DOHH2 (cell line): ENCODE data around the gene HOGA1.
"Not testable (repeated sequence)": the region's sequence is repeated elsewhere in the genome, so short reads cannot be mapped to it uniquely, and the experiment has no call there.

Source experiments
- H3F3A ChIP-seq: fragments of 200-600 bp; sonication (generic), shearing (Covaris generic); 2 replicates; pipeline ENCODE4 v1.6.0; 2016; ENCODE audit warnings: antibody characterized with exemption, mild to moderate bottlenecking; ENCODE audit not compliant: control insufficient read depth, insufficient read depth
- H3K27ac ChIP-seq: fragments of 200-600 bp; sonication (generic); 2 replicates; pipeline ENCODE4 v1.5.1; 2014; ENCODE audit warnings: low read depth, mild to moderate bottlenecking, low read length, moderate library complexity
- H3K27me3 ChIP-seq: fragments of 200-600 bp; sonication (generic); 2 replicates; pipeline ENCODE4 v1.6.1; 2014; ENCODE audit warnings: mild to moderate bottlenecking, low read length, mixed read lengths; ENCODE audit not compliant: control insufficient read depth
- H3K36me3 ChIP-seq: fragments of 200-600 bp; sonication (generic); 2 replicates; pipeline ENCODE4 v1.6.1; 2014; ENCODE audit warnings: mild to moderate bottlenecking, low read length, moderate library complexity, mixed read lengths; ENCODE audit not compliant: control insufficient read depth
- H3K4me1 ChIP-seq: fragments of 200-600 bp; sonication (generic); 2 replicates; pipeline ENCODE4 v1.6.1; 2014; ENCODE audit warnings: mild to moderate bottlenecking, low read length, mixed read lengths; ENCODE audit not compliant: control insufficient read depth
- H3K4me2 ChIP-seq: fragments of 200-600 bp; sonication (generic); 2 replicates; pipeline ENCODE4 v1.6.0; 2014; ENCODE audit warnings: mild to moderate bottlenecking, low read length, moderate library complexity
- H3K4me3 ChIP-seq: fragments of 200-600 bp; sonication (generic); 2 replicates; pipeline ENCODE4 v1.5.1; 2014; ENCODE audit warnings: mild to moderate bottlenecking, low read length, mixed read lengths
- H3K79me2 ChIP-seq: fragments of 200-600 bp; sonication (generic); 2 replicates; pipeline ENCODE4 v1.6.1; 2014; ENCODE audit warnings: mild to moderate bottlenecking, low read length, mixed read lengths; ENCODE audit not compliant: control insufficient read depth
- H3K9me2 ChIP-seq: fragments of 200-600 bp; sonication (generic); replicated peaks from 2 replicates; pipeline ENCODE4 v1.6.1; 2014; ENCODE audit warnings: mild to moderate bottlenecking, low read length, mixed read lengths; ENCODE audit not compliant: control insufficient read depth
- H3K9me3 ChIP-seq: fragments of 200-600 bp; sonication (generic); 2 replicates; pipeline ENCODE4 v1.6.1; 2014; ENCODE audit warnings: antibody characterized with exemption, low read length, mixed read lengths; ENCODE audit not compliant: control insufficient read depth, insufficient read depth
- H4K20me1 ChIP-seq: fragments of 200-600 bp; sonication (generic); 2 replicates; pipeline ENCODE4 v1.6.0; 2014; ENCODE audit warnings: low read depth, mild to moderate bottlenecking, antibody characterized with exemption, low read length, moderate library complexity; ENCODE audit not compliant: control insufficient read depth, insufficient read depth
- EZH2phosphoT487 ChIP-seq: fragments of 200-600 bp; sonication (generic); IDR thresholded peaks from 2 replicates; pipeline ENCODE4 v1.6.1; 2017; ENCODE audit warnings: borderline replicate concordance, mild to moderate bottlenecking, antibody characterized with exemption, low read length, moderate library complexity, mixed read lengths
- TF ChIP-seq, protein P1 (sequence below): fragments of 200-600 bp; sonication (generic); IDR thresholded peaks from one replicate; pipeline ENCODE4 v1.5.1; 2014; ENCODE audit warnings: antibody characterized with exemption, mild to moderate bottlenecking, low read depth, low read length; ENCODE audit not compliant: poor library complexity, severe bottlenecking

The HOGA1 gene

GRCh38 chr10:97551271-97551670 lies 32.9 kb upstream of the HOGA1 start:
- no peaks in the 10 kb centered on the region for H3F3A ChIP-seq
- no peaks in the 10 kb centered on the region for H3K36me3 ChIP-seq
- no peaks in the 10 kb centered on the region for H3K79me2 ChIP-seq
- no peaks in the 10 kb centered on the region for H3K4me1 ChIP-seq
- H3K9me2 ChIP-seq, result no peaks in the 10 kb centered on the region
- TF ChIP-seq, protein P1, sequence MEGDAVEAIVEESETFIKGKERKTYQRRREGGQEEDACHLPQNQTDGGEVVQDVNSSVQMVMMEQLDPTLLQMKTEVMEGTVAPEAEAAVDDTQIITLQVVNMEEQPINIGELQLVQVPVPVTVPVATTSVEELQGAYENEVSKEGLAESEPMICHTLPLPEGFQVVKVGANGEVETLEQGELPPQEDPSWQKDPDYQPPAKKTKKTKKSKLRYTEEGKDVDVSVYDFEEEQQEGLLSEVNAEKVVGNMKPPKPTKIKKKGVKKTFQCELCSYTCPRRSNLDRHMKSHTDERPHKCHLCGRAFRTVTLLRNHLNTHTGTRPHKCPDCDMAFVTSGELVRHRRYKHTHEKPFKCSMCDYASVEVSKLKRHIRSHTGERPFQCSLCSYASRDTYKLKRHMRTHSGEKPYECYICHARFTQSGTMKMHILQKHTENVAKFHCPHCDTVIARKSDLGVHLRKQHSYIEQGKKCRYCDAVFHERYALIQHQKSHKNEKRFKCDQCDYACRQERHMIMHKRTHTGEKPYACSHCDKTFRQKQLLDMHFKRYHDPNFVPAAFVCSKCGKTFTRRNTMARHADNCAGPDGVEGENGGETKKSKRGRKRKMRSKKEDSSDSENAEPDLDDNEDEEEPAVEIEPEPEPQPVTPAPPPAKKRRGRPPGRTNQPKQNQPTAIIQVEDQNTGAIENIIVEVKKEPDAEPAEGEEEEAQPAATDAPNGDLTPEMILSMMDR, result no peak
- TF ChIP-seq EZH2phosphoT487, result no peak
- no peaks in the 10 kb centered on the region; the same call in 1 of the 2 replicates for H3K9me3 ChIP-seq
- no peaks in the 10 kb centered on the region for H3K27me3 ChIP-seq
- no peak overlapping the region for H3K4me3 ChIP-seq
- H3K4me2 ChIP-seq, result no peak overlapping the region
- H3K27ac ChIP-seq, result no peak overlapping the region
- no peaks in the 10 kb centered on the region for H4K20me1 ChIP-seq

DNA sequence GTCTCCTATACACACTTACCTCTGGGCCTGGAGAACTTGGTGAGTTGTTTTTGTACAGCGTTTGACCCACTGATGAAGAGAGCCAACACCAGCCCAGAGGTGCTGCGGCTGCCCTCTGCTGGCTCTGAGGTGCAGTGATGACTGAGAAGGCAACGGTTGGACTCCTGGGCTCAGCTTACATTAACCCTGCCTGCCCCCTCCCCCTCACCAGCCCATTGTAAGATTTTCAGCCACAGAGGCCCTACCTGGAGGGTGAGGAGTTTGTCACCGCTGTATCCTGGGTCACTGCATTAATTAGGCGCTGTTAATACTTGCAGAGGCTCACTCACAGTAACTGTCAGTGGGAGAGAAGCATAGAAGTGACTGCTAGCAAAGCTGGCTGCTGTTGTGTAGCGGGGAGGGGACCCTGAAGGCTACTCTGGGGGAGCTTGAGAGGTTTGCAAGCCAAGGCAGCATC lies 30.6 kb upstream of the HOGA1 start:
- H3K4me2 ChIP-seq, result no peak overlapping the region
- TF ChIP-seq, protein P1, result peak; percentile 90
- no peak for TF ChIP-seq EZH2phosphoT487
- H3K27ac ChIP-seq, result no peak overlapping the region
- H3K36me3 ChIP-seq, result no peaks in the 10 kb centered on the region
- H3F3A ChIP-seq, result no peaks in the 10 kb centered on the region
- no peaks in the 10 kb centered on the region for H4K20me1 ChIP-seq
- H3K4me1 ChIP-seq, result no peaks in the 10 kb centered on the region
- H3K27me3 ChIP-seq, result no peaks in the 10 kb centered on the region
- no peaks in the 10 kb centered on the region; the same call in 1 of the 2 replicates for H3K9me3 ChIP-seq
- H3K9me2 ChIP-seq, result no peaks in the 10 kb centered on the region
- H3K4me3 ChIP-seq, result no peak overlapping the region
- no peaks in the 10 kb centered on the region for H3K79me2 ChIP-seq

DNA sequence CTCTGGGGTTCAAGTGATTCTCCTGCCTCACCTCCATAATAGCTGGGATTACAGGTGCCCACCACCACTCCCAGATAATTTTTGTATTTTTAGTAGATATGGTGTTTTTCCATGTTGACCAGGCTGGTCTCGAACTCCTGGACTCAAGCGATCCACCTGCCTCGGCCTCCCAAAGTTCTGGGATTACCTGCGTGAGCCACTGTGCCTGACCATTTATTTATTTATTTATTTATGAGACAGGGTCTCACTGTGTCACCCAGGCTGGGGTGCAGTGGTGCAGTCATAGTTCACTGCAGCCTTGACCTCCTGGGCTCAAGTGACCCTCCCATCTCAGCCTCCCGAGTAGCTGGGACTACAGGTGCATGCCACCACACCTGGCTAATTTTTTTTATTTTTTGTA lies 29.9 kb upstream of the HOGA1 start:
- not testable (repeated sequence) for H3K27ac ChIP-seq, H3K79me2 ChIP-seq, H3F3A ChIP-seq

DNA sequence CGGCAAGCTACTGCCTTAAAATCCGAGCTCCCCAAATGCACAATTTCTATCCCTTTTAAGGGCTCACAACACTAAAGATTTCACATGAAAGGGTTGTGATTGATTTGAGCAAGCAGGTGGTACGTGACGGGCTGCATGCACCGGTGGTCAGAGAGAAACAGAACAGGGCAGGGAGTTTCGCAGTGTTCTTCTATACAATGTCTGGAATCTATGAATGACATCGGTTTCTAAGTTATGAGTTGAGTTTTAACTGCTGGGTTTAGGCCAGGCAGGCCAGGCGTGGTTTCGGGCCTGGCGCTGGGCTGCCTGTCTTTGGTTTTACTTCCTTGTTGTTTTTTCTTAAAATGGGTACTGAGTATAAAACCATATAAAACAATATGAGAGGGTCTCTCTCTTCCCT lies 28.6 kb upstream of the HOGA1 start:
- H3K27me3 ChIP-seq, H3K36me3 ChIP-seq, H3K4me2 ChIP-seq, H3K4me3 ChIP-seq, H3K27ac ChIP-seq, H3K4me1 ChIP-seq, H4K20me1 ChIP-seq, H3K79me2 ChIP-seq, H3K9me3 ChIP-seq, H3K9me2 ChIP-seq, H3F3A ChIP-seq: not testable (repeated sequence)

More for the DNA sequence above, 29.9 kb upstream of the HOGA1 start:
- not testable (repeated sequence) for H3K36me3 ChIP-seq, H3K9me2 ChIP-seq, H3K4me3 ChIP-seq, H3K4me1 ChIP-seq, H3K9me3 ChIP-seq, H3K4me2 ChIP-seq, H4K20me1 ChIP-seq, H3K27me3 ChIP-seq

- not testable (repeated sequence) for H3F3A ChIP-seq, H3K27ac ChIP-seq, H3K36me3 ChIP-seq, H3K27me3 ChIP-seq, H3K9me3 ChIP-seq, H3K4me2 ChIP-seq, H3K4me3 ChIP-seq, H3K4me1 ChIP-seq, H3K9me2 ChIP-seq, H4K20me1 ChIP-seq, H3K79me2 ChIP-seq
Observed at GRCh38 chr10:97560731-97561381, 23.3 kb upstream of the HOGA1 start.

GRCh38 chr10:97561386-97562077 lies 22.7 kb upstream of the HOGA1 start:
- not testable (repeated sequence) for H3K4me1 ChIP-seq, H3K79me2 ChIP-seq, H3K4me2 ChIP-seq, H3K9me3 ChIP-seq, H3K36me3 ChIP-seq, H3K9me2 ChIP-seq, H3K27me3 ChIP-seq, H3F3A ChIP-seq, H3K4me3 ChIP-seq, H4K20me1 ChIP-seq, H3K27ac ChIP-seq
